GM23248 (cell line): ENCODE data around the gene ZNF215.

ENCODE experiments used
- EZH2 ChIP-seq: fragments of 200-600 bp; sonication (generic); IDR thresholded peaks from 2 replicates; pipeline ENCODE4 v1.6.1; 2018; ENCODE audit warnings: antibody characterized with exemption, mild to moderate bottlenecking; ENCODE audit not compliant: insufficient read depth, poor library complexity, severe bottlenecking
- EZH2phosphoT487 ChIP-seq: fragments of 200-600 bp; sonication (generic); IDR thresholded peaks from 2 replicates; pipeline ENCODE4 v1.6.1; 2018; ENCODE audit warnings: antibody characterized with exemption, moderate library complexity, mild to moderate bottlenecking, low read depth; ENCODE audit not compliant: insufficient read depth

DNA sequence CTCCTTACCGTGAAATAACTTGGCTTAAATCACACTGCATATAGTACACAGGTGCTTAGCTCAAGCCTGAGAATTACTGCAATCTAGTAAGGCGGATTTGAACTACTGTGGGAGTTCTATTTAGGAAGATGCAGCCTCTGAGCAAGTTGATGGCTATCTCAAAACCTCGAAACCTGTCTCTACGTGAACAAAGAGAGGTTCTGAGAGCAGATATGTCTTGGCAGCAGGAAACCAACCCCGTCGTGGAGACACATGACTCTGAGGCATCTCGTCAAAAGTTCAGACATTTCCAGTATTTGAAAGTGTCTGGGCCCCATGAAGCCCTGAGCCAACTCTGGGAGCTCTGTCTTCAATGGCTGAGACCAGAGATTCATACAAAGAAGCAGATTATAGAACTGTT, 5.9 kb downstream of the ZNF215 start:
- no peak for TF ChIP-seq EZH2
- no peak for TF ChIP-seq EZH2phosphoT487
